NCI-H526 (cell line): ENCODE results near the gene EPS15.
A peak's percentile ranks its signal among the peaks of the same experiment; 100 is the strongest.

ENCODE experiments used
- DNase-seq, 2 experiments: peaks; one replicate each; lab custom pipeline; 2025; lab: John Stamatoyannopoulos, UW

EPS15 gene

GRCh38 chr1:51314974-51315373, 204.1 kb downstream of the EPS15 start:
- DNase-seq: no peak

GRCh38 chr1:51313961-51314777, 204.9 kb downstream of the EPS15 start:
- DNase-seq: peak in 1 of 2 experiments; percentile 11

DNA sequence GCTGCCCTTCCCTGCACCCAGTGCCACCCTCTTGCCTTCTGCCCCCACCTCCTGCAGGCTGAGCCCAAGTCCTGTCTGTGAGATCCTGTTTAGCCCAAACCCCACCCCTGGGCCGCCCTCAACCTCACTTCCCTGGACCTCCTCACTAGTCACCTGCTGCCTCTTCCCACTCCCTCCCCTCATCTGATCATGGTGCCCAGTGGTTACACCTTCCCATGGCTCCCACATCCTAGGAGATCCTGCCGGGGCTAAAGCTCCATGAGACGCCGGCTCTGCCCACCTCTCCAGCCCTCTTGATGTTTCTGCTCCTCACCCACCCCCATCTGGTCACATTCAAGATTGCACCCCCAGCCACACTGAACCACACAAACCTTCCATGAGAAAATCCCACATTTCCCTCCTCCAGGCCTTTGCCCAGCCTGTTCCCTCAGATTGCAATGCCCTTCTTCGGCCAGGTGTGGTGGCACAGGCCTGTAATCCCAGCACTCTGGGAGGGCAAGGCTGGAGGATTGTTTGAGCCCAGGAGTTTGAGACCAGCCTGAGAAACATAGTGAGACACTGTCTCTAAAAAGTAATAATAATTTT, 205.7 kb downstream of the EPS15 start:
- DNase-seq: peak in 1 of 2 experiments; percentile 28

DNA sequence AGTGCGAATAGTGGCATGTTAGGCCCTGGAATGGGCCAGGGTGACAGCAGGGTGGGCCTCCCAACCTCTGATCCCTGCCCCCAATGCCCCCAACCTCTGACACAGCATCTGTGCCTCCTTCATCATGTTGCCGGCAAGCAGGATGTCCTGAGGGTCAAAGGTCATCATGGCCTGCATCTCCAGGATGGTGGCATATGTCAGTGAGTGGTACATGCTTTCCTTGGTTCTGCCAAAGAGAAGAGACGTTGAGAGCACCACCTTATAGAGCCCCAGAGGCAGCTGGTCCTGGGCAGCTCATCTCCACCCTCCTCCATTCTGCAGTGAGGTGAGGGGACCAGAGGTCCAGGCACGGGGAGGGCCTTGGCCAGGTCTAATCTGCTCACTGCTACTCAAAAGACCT, 206.3 kb downstream of the EPS15 start:
- DNase-seq: no peak

GRCh38 chr1:51311826-51312225, 207.2 kb downstream of the EPS15 start:
- DNase-seq: no peak

DNA sequence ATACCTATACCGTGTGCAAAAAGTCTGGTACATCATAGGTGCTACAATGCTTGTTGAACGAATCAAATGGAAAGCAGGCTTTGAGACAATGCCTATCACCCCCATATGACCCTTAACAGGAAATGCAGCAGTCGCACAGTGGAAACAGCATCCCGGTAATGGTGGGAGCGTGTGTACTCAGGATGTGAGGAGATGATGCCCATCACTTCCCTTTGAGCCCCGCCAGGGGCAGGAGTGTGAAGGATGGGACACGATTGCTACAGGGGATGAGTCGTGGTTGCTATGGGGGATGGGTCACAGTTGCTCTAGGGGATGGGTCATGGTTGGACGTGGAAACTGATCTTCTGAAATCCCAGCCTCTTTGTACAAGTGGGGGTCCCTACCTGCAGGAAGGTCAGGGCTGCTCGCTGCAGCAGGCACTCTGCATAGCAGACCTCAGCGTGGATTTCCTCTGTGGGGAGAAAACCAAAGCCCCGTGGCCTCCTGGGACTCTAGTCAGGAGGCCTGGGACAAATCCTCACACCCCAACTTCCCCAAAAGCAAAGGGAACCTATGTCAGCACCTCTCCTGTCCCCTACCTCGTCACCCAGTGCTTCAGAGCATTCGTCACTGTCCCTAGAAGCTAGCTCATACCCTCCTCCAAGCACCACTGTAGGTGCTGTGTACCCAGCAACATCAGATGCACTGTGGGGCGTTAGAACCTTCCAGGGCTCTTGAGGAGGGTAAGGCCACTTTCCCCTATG, 208.0 kb downstream of the EPS15 start:
- no peak for DNase-seq

DNA sequence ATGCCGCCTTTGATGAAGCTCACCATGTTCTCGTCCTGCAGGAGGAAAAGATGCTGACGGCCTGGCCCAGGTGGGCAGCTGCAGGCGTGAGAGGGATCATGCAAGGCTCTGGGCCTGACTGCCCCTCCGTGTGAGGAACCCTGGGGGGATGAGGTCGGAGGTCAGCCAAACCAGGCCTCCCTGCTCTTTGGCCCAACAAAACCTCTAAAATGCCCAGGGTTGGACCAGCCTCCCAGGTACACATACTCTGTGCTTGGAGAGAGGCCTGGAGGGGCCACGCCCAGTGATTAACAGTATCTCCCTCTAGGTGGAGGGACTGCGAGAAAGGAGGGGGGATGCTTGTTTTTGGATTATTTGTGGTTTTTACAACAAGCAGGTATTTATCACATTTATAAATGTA, 209.8 kb downstream of the EPS15 start:
- no peak for DNase-seq

DNA sequence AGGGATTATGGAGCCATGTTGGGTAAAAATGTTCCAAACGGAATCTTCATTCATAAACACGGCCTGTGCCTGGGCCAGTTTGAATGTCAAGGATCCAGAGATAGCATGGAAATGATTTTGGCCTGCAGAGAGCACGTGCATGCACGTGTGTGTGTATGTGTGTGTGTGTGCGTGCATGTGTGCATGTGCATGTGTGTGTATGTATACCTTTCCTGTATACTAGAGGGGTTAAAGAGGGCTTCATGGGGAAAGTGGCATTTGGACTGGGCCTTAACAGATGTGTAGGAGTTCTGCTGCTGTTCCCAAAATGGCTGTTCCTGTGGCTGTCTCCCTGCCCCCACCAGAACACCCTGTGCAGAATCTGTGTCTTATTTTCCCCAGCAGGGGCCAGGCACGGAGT, 210.4 kb downstream of the EPS15 start:
- no peak for DNase-seq

DNA sequence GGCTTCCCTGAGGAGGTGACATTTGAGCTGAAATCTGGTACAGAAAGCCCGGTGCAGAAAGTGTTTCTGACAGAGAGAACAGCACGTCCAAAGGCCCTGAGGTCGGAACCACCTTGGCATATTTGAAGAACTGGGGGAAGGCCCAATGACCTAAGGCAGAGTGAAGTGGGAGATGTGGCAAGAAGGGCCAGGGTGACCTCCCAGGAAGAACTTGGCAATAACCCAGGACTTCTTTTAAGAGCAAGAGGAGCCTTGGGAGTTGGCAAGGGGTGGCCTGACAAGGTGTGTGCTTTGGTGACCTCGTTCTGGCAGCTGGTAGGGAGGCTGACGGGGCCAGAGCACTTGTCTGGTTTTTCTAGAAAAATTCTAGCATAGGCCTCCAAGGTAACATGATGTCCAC, 212.1 kb downstream of the EPS15 start:
- no peak for DNase-seq

DNA sequence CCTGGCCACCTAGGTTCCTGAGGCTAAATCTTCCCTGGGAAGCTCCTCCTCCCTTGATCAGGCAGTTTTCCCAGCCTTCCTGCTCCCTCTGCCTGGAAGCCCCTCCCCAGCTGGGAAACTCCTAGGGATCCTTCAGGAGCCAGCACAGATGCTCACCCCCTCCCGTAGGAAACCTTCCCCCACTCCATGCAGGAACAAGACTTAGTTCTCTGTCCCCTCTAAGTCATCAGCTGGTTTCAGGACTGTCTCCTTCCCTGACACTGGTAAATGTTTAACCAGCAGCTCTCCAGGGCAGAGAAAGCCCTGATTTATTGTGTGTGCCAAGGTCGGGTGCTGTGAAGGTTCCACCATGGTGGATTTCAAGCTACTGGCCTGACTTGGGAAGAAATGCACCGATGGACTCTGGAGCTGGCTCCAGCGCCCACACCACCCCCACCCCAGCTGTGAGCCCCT, 213.7 kb downstream of the EPS15 start:
- no peak for DNase-seq

GRCh38 chr1:51304360-51304759, 214.7 kb downstream of the EPS15 start:
- DNase-seq: no peak
